IMR-90 (cell line): Measurements from ENCODE around the gene COMP. TPM values are rescaled to one million over a fixed set of nuclear protein-coding genes. Genes with fewer than 3 reads are reported as not detected.

Experiments used
- ATAC-seq: fragments of 200-7000 bp; cut with Tn5 transposase; 2 replicates; pipeline ENCODE4 v1.9.1; 2020; ENCODE audit warnings: low read depth, mild to moderate bottlenecking, moderate library complexity
- BruUV-seq: library from RNA; stranded (reverse); fragments of 400-500 nt; replicated peaks from 2 replicates; lab custom pipeline; 2021; lab: Mats Ljungman, UMichigan
- CTCF ChIA-PET: fragments of 300-600 bp; formaldehyde crosslinking; extraction: SDS; loops from one replicate; lab custom pipeline; 2021; ENCODE audit warnings: antibody characterized with exemption; lab: Yijun Ruan, JAX
- POLR2A ChIA-PET: fragments of 300-600 bp; sonication (Branson Sonifier 250); formaldehyde crosslinking; loops from one replicate; lab custom pipeline; 2022; ENCODE audit warnings: antibody characterized with exemption; ENCODE audit not compliant: unreplicated experiment; lab: Charles Lee
- DNase-seq: peaks from one replicate; pipeline ENCODE4 v3.0.0; 2013
- H2AFZ ChIP-seq: replicated peaks from 2 replicates; pipeline ENCODE3; 2013; ENCODE audit warnings: low read length, mild to moderate bottlenecking; ENCODE audit not compliant: poor library complexity
- H2AK5ac ChIP-seq: 2 replicates; pipeline ENCODE4 v1.6.1; 2013; ENCODE audit warnings: low read depth, low read length, inconsistent platforms
- H2AK9ac ChIP-seq: replicated peaks from 2 replicates; pipeline ENCODE3; 2013; ENCODE audit warnings: mild to moderate bottlenecking, low read depth, low read length, moderate library complexity; ENCODE audit not compliant: poor library complexity
- H2BK120ac ChIP-seq: 2 replicates; pipeline ENCODE4 v1.6.1; 2013; ENCODE audit warnings: low read depth, low read length, inconsistent platforms
- H2BK15ac ChIP-seq: 3 replicates; pipeline ENCODE4 v1.6.1; 2013; ENCODE audit warnings: low read depth, low read length, inconsistent platforms
- H2BK20ac ChIP-seq: 2 replicates; pipeline ENCODE4 v1.6.1; 2013; ENCODE audit warnings: low read depth, mild to moderate bottlenecking, inconsistent platforms, low read length, moderate library complexity
- H2BK5ac ChIP-seq: 2 replicates; pipeline ENCODE4 v1.6.1; 2013; ENCODE audit warnings: mild to moderate bottlenecking, low read depth, low read length, inconsistent platforms; ENCODE audit not compliant: poor library complexity, severe bottlenecking
- H3K14ac ChIP-seq: replicated peaks from 2 replicates; pipeline ENCODE4 v1.6.1; 2013; ENCODE audit warnings: low read depth, low read length, inconsistent platforms
- H3K18ac ChIP-seq: 2 replicates; pipeline ENCODE4 v1.6.1; 2013; ENCODE audit warnings: low read depth, low read length, control low read depth
- H3K23ac ChIP-seq: 2 replicates; pipeline ENCODE4 v1.6.1; 2013; ENCODE audit warnings: low read depth, low read length, inconsistent platforms
- H3K27ac ChIP-seq: 2 replicates; pipeline ENCODE4 v1.5.1; 2013; ENCODE audit warnings: mild to moderate bottlenecking, control low read depth, low read length; ENCODE audit not compliant: insufficient read depth
- H3K27me3 ChIP-seq: 2 replicates; pipeline ENCODE4 v1.6.1; 2013; ENCODE audit warnings: low read length; ENCODE audit not compliant: control insufficient read depth, insufficient read depth
- H3K36me3 ChIP-seq: 2 replicates; pipeline ENCODE4 v1.6.1; 2013; ENCODE audit warnings: low read length, mixed read lengths; ENCODE audit not compliant: control insufficient read depth, insufficient read depth
- H3K4ac ChIP-seq: 2 replicates; pipeline ENCODE4 v1.6.1; 2013; ENCODE audit warnings: low read depth, low read length, inconsistent platforms
- H3K4me1 ChIP-seq: 2 replicates; pipeline ENCODE4 v1.6.1; 2013; ENCODE audit warnings: low read length, mixed read lengths; ENCODE audit not compliant: control insufficient read depth, insufficient read depth
- H3K4me2 ChIP-seq: 2 replicates; pipeline ENCODE4 v1.6.1; 2013; ENCODE audit warnings: low read depth, mild to moderate bottlenecking, control low read depth, low read length, moderate library complexity
- H3K4me3 ChIP-seq: 2 replicates; pipeline ENCODE4 v1.5.1; 2013; ENCODE audit warnings: low read depth, mild to moderate bottlenecking, control low read depth, low read length, moderate library complexity; ENCODE audit not compliant: insufficient read depth
- H3K56ac ChIP-seq: 2 replicates; pipeline ENCODE4 v1.6.1; 2013; ENCODE audit warnings: low read length, inconsistent platforms; ENCODE audit not compliant: insufficient read depth; ENCODE audit errors: extremely low read depth
- H3K79me1 ChIP-seq, 2 experiments: 2 replicates each; pipeline ENCODE4 v1.6.1; 2013; ENCODE audit warnings: low read length in 2 of 2, inconsistent platforms in 1 of 2, low read depth in 1 of 2
- H3K9ac ChIP-seq: 2 replicates; pipeline ENCODE4 v1.6.1; 2013; ENCODE audit warnings: low read depth, low read length, control low read depth
- H3K9me1 ChIP-seq: 2 replicates; pipeline ENCODE4 v1.6.1; 2013; ENCODE audit warnings: low read length, inconsistent platforms; ENCODE audit not compliant: insufficient read depth
- H3K9me3 ChIP-seq: 2 replicates; pipeline ENCODE4 v1.6.1; 2013; ENCODE audit warnings: low read length; ENCODE audit not compliant: control insufficient read depth, insufficient read depth
- H4K20me1 ChIP-seq: 2 replicates; pipeline ENCODE4 v1.6.1; 2013; ENCODE audit warnings: low read length, inconsistent platforms; ENCODE audit not compliant: insufficient read depth
- H4K5ac ChIP-seq: 2 replicates; pipeline ENCODE4 v1.6.1; 2013; ENCODE audit warnings: mild to moderate bottlenecking, low read depth, low read length, control low read depth
- H4K8ac ChIP-seq, 2 experiments: 2 replicates each; pipeline ENCODE4 v1.6.1; 2013; ENCODE audit warnings: low read depth in 2 of 2, low read length in 2 of 2, control low read depth in 1 of 2, inconsistent platforms in 1 of 2
- H4K91ac ChIP-seq: 2 replicates; pipeline ENCODE4 v1.6.1; 2013; ENCODE audit warnings: low read depth, low read length, inconsistent platforms; ENCODE audit not compliant: insufficient read depth
- BHLHE40 ChIP-seq: fragments of 150-350 bp; IDR thresholded peaks from 2 replicates; pipeline ENCODE4 v1.6.1; 2016; ENCODE audit warnings: mild to moderate bottlenecking, low read depth, low read length
- CEBPB ChIP-seq: IDR thresholded peaks from 2 replicates; pipeline ENCODE4 v1.6.1; 2012; ENCODE audit warnings: low read depth, low read length, improper control_type of control experiment
- CHD1 ChIP-seq: IDR thresholded peaks from 2 replicates; pipeline ENCODE4 v1.6.1; 2012; ENCODE audit warnings: low read depth, low read length, improper control_type of control experiment
- FOS ChIP-seq: fragments of 150-350 bp; IDR thresholded peaks from 2 replicates; pipeline ENCODE4 v1.6.1; 2016; ENCODE audit warnings: low read depth, low read length
- MAFK ChIP-seq: IDR thresholded peaks from 2 replicates; pipeline ENCODE4 v1.6.1; 2012; ENCODE audit warnings: low read depth, low read length, improper control_type of control experiment
- MAZ ChIP-seq: IDR thresholded peaks from 2 replicates; pipeline ENCODE4 v1.6.1; 2012; ENCODE audit warnings: low read depth, mild to moderate bottlenecking, low read length, improper control_type of control experiment, moderate library complexity, borderline replicate concordance
- MXI1 ChIP-seq: IDR thresholded peaks from 2 replicates; pipeline ENCODE4 v1.6.1; 2012; ENCODE audit warnings: low read depth, mild to moderate bottlenecking, low read length, moderate library complexity, borderline replicate concordance
- NFE2L2 ChIP-seq: fragments of 150-350 bp; IDR thresholded peaks from 2 replicates; pipeline ENCODE4 v1.6.1; 2016; ENCODE audit warnings: low read depth, mild to moderate bottlenecking, low read length
- RFX5 ChIP-seq: IDR thresholded peaks from 2 replicates; pipeline ENCODE4 v1.8.0; 2012; ENCODE audit warnings: low read depth, mild to moderate bottlenecking, low read length, moderate library complexity
- SMC3 ChIP-seq: fragments of 150-350 bp; IDR thresholded peaks from 2 replicates; pipeline ENCODE4 v1.6.1; 2016; ENCODE audit warnings: low read depth, mild to moderate bottlenecking, antibody characterized with exemption, low read length, moderate library complexity
- WGBS, 2 experiments: methylation state at CpG; one replicate each; pipeline versions ENCODE4 v1.1.5 to v1.1.7; 2013; ENCODE audit warnings: missing lambda C conversion rate in 2 of 2; ENCODE audit not compliant: insufficient read length in 1 of 2; ENCODE audit errors: extremely low coverage in 2 of 2; 5-methylcytosine and 5-hydroxymethylcytosine counted together
- dilution Hi-C: fragments of 300-500 bp; cut with HindIII; formaldehyde crosslinking; loops from one replicate; pipeline ENCODE4 v1.14.3; 2018; ENCODE audit warnings: low sequenced_read_pairs; ENCODE audit not compliant: unreplicated experiment
- in situ Hi-C: fragments of 300-500 bp; cut with MboI; formaldehyde crosslinking; loops from 3 replicates; pipeline ENCODE4 v1.14.3; 2019; ENCODE audit warnings: low sequenced_read_pairs, inconsistent platforms, mixed read lengths
- intact Hi-C: fragments of 100-400 bp; cut with micrococcal nuclease; formaldehyde crosslinking; loops from 2 replicates; pipeline ENCODE4 v1.10.0; 2022
- polyA plus RNA-seq, 3 experiments: library from polyadenylated mRNA; depleted of rRNA; stranded (reverse); fragments of >200 nt; gene quantifications; 2 replicates each; pipeline ENCODE4 v1.2.3, GENCODE V29; 2012; ENCODE audit warnings: low replicate concordance in 1 of 3
- total RNA-seq: library from RNA; depleted of rRNA; stranded (reverse); fragments of >200 nt; gene quantifications from 2 replicates; pipeline ENCODE4 v1.2.3, GENCODE V29; 2012
- TF ChIP-seq, protein P1 (sequence below): fragments of 150-350 bp; IDR thresholded peaks from 2 replicates; pipeline ENCODE4 v1.6.1; 2016; ENCODE audit warnings: low read depth, mild to moderate bottlenecking, low read length, moderate library complexity, borderline replicate concordance
- TF ChIP-seq, protein P2 (sequence below): fragments of 150-350 bp; IDR thresholded peaks from 2 replicates; pipeline ENCODE4 v1.6.1; 2017; ENCODE audit warnings: mild to moderate bottlenecking, antibody characterized with exemption, low read length, low read depth
- TF ChIP-seq, protein P3 (sequence below): conservative IDR thresholded peaks from 2 replicates; pipeline ENCODE4 v1.5.1; 2012; ENCODE audit warnings: mild to moderate bottlenecking, low read depth, low read length, improper control_type of control experiment

Gene COMP
- total and polyA plus RNA-seq, 2 of the 4 experiments (the other 2 are of a cell fraction), result under 0.01 to 0.43 TPM

DNA sequence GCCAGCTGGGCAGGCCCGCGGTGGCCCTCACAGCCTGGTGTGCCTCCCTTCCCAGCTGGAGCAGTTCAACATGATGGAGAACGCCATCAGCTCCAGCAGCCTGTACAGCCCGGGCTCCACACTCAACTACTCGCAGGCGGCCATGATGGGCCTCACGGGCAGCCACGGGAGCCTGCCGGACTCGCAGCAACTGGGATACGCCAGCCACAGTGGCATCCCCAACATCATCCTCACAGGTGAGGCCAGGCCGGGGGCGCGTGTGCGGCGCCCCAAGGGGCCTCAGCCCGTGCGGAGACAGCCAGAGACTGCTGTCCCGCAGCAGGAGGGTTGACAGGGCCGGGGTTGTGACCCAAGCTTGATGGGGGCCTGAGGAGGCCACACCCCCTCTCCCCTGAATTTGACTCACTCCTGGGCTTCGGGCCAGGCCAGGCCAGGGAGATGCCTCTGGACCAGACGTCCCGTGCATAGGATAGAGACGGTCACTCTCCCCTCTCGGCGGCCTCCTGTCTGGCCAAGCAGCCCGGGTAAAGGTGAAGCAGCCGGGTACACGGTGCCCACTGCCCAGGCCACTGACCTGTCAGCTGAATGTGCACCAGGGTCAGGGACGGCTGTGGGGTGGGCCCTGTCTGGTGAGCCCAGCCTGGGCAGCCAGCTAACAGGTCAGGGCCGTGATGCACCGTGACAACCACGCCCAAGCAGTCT, 15.4 kb downstream of the COMP start:
- no peak overlapping the region for H2BK20ac ChIP-seq
- H2BK120ac ChIP-seq, result no peak overlapping the region
- DNase-seq (peak; percentile 71), ATAC-seq (peak; percentile 80)
- peaks cover 13% of the 10 kb centered on the region for H4K20me1 ChIP-seq
- H2BK15ac ChIP-seq, result no peak overlapping the region
- ChIA-PET POLR2A (no interaction called here), CTCF (interaction anchor here (0.6 kb wide), 1 partner anchor 184 kb away, joined by 7 read pairs; no protein-coding TSS in a partner anchor)
- H2AFZ ChIP-seq, result peak overlapping the region; percentile 80
- H2AK9ac ChIP-seq, result peak overlapping the region; percentile 91
- no peak overlapping the region; a peak in 1 of 4 replicates for H4K8ac ChIP-seq
- H3K4me2 ChIP-seq, result 0 out of 2 replicates have a peak overlapping the region, but pooled peaks have one; percentile 2
- H3K4me1 ChIP-seq, result peaks cover 14% of the 10 kb centered on the region
- H3K36me3 ChIP-seq, result no peaks in the 10 kb centered on the region
- no peaks in the 10 kb centered on the region for H3K27me3 ChIP-seq
- in situ Hi-C loops (no loop called here), intact Hi-C loops (loop anchor here (1.0 kb wide), 1 partner anchor 186 kb away; no protein-coding TSS in a partner anchor), dilution Hi-C loops (no loop called here)
- no peak overlapping the region for H3K4me3 ChIP-seq
- no peak overlapping the region for H3K23ac ChIP-seq
- H3K18ac ChIP-seq, result no peak overlapping the region
- H3K14ac ChIP-seq, result no peak overlapping the region
- WGBS, 2 experiments, result 46% methylated on average over 10 of the region's 33 CpGs; no CpG with 5 or more reads in 1 of the 2 experiments
- no peak overlapping the region for H3K56ac ChIP-seq
- no peaks in the 10 kb centered on the region for H3K79me1 ChIP-seq
- BruUV-seq, result no TSS peak
- no peak overlapping the region for H4K91ac ChIP-seq
- TF ChIP-seq MXI1 (0 out of 2 replicates have a peak, but pooled peaks have one; percentile 4), SMC3 (no peak), NFE2L2 (no peak), RFX5 (no peak), MAZ (peak; percentile 62; the same call in 1 of the 2 replicates), CEBPB (no peak), MAFK (no peak), BHLHE40 (peak; percentile 90), CHD1 (no peak), FOS (peak; percentile 9; the same call in 1 of the 2 replicates)
- TF ChIP-seq, protein P1, sequence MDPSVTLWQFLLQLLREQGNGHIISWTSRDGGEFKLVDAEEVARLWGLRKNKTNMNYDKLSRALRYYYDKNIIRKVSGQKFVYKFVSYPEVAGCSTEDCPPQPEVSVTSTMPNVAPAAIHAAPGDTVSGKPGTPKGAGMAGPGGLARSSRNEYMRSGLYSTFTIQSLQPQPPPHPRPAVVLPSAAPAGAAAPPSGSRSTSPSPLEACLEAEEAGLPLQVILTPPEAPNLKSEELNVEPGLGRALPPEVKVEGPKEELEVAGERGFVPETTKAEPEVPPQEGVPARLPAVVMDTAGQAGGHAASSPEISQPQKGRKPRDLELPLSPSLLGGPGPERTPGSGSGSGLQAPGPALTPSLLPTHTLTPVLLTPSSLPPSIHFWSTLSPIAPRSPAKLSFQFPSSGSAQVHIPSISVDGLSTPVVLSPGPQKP, result no peak
- TF ChIP-seq, protein P2, sequence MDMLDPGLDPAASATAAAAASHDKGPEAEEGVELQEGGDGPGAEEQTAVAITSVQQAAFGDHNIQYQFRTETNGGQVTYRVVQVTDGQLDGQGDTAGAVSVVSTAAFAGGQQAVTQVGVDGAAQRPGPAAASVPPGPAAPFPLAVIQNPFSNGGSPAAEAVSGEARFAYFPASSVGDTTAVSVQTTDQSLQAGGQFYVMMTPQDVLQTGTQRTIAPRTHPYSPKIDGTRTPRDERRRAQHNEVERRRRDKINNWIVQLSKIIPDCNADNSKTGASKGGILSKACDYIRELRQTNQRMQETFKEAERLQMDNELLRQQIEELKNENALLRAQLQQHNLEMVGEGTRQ, result no peak
- TF ChIP-seq, protein P3, sequence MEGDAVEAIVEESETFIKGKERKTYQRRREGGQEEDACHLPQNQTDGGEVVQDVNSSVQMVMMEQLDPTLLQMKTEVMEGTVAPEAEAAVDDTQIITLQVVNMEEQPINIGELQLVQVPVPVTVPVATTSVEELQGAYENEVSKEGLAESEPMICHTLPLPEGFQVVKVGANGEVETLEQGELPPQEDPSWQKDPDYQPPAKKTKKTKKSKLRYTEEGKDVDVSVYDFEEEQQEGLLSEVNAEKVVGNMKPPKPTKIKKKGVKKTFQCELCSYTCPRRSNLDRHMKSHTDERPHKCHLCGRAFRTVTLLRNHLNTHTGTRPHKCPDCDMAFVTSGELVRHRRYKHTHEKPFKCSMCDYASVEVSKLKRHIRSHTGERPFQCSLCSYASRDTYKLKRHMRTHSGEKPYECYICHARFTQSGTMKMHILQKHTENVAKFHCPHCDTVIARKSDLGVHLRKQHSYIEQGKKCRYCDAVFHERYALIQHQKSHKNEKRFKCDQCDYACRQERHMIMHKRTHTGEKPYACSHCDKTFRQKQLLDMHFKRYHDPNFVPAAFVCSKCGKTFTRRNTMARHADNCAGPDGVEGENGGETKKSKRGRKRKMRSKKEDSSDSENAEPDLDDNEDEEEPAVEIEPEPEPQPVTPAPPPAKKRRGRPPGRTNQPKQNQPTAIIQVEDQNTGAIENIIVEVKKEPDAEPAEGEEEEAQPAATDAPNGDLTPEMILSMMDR, result no peak
- H3K9me3 ChIP-seq, result no peaks in the 10 kb centered on the region
- H2AK5ac ChIP-seq, result peak overlapping the region; percentile 26; the same call in 1 of the 2 replicates
- H2BK5ac ChIP-seq, result peak overlapping the region; percentile 51
- H3K27ac ChIP-seq, result peak overlapping the region; percentile 2; the same call in 1 of the 2 replicates
- no peak overlapping the region for H3K9ac ChIP-seq
- no peak overlapping the region for H4K5ac ChIP-seq
- H3K4ac ChIP-seq, result peak overlapping the region; percentile 27; the same call in 1 of the 2 replicates
- peaks cover 4% of the 10 kb centered on the region; the same call in 1 of the 2 replicates for H3K9me1 ChIP-seq
